Daoy (cell line): ENCODE data around the gene ALS2CL. TPM values are rescaled to one million over a fixed set of nuclear protein-coding genes. Genes with fewer than 3 reads are reported as not detected.
"Not testable (repeated sequence)": the region's sequence is repeated elsewhere in the genome, so short reads cannot be mapped to it uniquely, and the experiment has no call there.

Experiments
- DNase-seq: peaks from one replicate; pipeline ENCODE4 v3.0.0-alpha.2; 2015; ENCODE audit warnings: low read depth
- total RNA-seq: library from RNA; depleted of rRNA; stranded (reverse); fragments of >200 nt; shearing (Covaris generic); gene quantifications from 2 replicates; pipeline ENCODE4 v1.2.3, GENCODE V29; 2014

The ALS2CL gene
- total RNA-seq, 1 experiment from 2014 or later, result 0.74 TPM

GRCh38 chr3:46715507-46716175 lies 22.2 kb upstream of the ALS2CL start:
- DNase-seq, result no peak

GRCh38 chr3:46714728-46715506 lies 21.4 kb upstream of the ALS2CL start:
- DNase-seq, result no peak

- peak; percentile 61 for DNase-seq
Observed at GRCh38 chr3:46713898-46714552, 20.5 kb upstream of the ALS2CL start.

- no peak for DNase-seq
Observed at GRCh38 chr3:46713050-46713897, 19.8 kb upstream of the ALS2CL start.

- no peak for DNase-seq
Observed at GRCh38 chr3:46712191-46713049, 18.9 kb upstream of the ALS2CL start.

- no peak for DNase-seq
Observed at GRCh38 chr3:46711760-46712159, 18.3 kb upstream of the ALS2CL start.

GRCh38 chr3:46711305-46711704 lies 17.8 kb upstream of the ALS2CL start:
- DNase-seq, result no peak

- no peak for DNase-seq
Observed at GRCh38 chr3:46710671-46711295, 17.3 kb upstream of the ALS2CL start.

- no peak for DNase-seq
Observed at GRCh38 chr3:46710229-46710628, 16.8 kb upstream of the ALS2CL start.

- DNase-seq, result no peak
Observed at GRCh38 chr3:46709721-46710120, 16.2 kb upstream of the ALS2CL start.

- no peak for DNase-seq
Observed at GRCh38 chr3:46709157-46709654, 15.7 kb upstream of the ALS2CL start.

- no peak for DNase-seq
Observed at GRCh38 chr3:46708401-46709156, 15.1 kb upstream of the ALS2CL start.

GRCh38 chr3:46707601-46708011 lies 14.1 kb upstream of the ALS2CL start:
- no peak for DNase-seq

- DNase-seq, result no peak
Observed at GRCh38 chr3:46706771-46707582, 13.5 kb upstream of the ALS2CL start.

GRCh38 chr3:46705751-46706552 lies 12.5 kb upstream of the ALS2CL start:
- DNase-seq, result peak; percentile 76

- peak; percentile 64 for DNase-seq
Observed at GRCh38 chr3:46705022-46705530, 11.6 kb upstream of the ALS2CL start.

GRCh38 chr3:46704346-46704745 lies 10.9 kb upstream of the ALS2CL start:
- DNase-seq, result not testable (repeated sequence)
